Caco-2 (cell line): ENCODE measurements around the gene FGF19. TPM values are rescaled to one million over a fixed set of nuclear protein-coding genes. Genes with fewer than 3 reads are reported as not detected.

Source experiments
- BruUV-seq: library from RNA; stranded (reverse); fragments of 400-500 nt; replicated peaks from 2 replicates; lab custom pipeline; 2021; lab: Mats Ljungman, UMichigan
- CTCF ChIA-PET: fragments of 300-600 bp; sonication (Branson Sonifier 250); formaldehyde crosslinking; loops from one replicate; lab custom pipeline; 2022; ENCODE audit warnings: antibody characterized with exemption; lab: Charles Lee
- POLR2A ChIA-PET: fragments of 300-600 bp; sonication (Branson Sonifier 250); formaldehyde crosslinking; loops from one replicate; lab custom pipeline; 2022; ENCODE audit warnings: antibody characterized with exemption; lab: Charles Lee
- DNase-seq, 2 experiments: peaks; one replicate each; pipeline versions ENCODE4 v3.0.0 to v3.0.0-alpha.2; 2020 to 2022
- H3K27me3 ChIP-seq: replicated peaks from 2 replicates; pipeline ENCODE4 v1.6.0; 2011; ENCODE audit warnings: low read length; ENCODE audit not compliant: control insufficient read depth, insufficient read depth
- H3K36me3 ChIP-seq: 2 replicates; pipeline ENCODE4 v1.5.1; 2011; ENCODE audit warnings: low read length; ENCODE audit not compliant: control insufficient read depth, insufficient read depth
- H3K4me1 ChIP-seq: fragments of 250-450 bp; sonication (Bioruptor Pico); 2 replicates; pipeline ENCODE4 v1.5.1; 2020; ENCODE audit warnings: mild to moderate bottlenecking
- H3K4me3 ChIP-seq: 2 replicates; pipeline ENCODE4 v1.5.1; 2011; ENCODE audit warnings: low read depth, mild to moderate bottlenecking, control low read depth, low read length
- H3K9me3 ChIP-seq: fragments of 250-450 bp; sonication (Bioruptor Pico); 2 replicates; pipeline ENCODE4 v1.5.1; 2020; ENCODE audit warnings: mild to moderate bottlenecking, moderate library complexity
- H3K27ac Mint-ChIP-seq: one replicate; pipeline ENCODE4 v1.8.0; 2022; ENCODE audit warnings: mixed read lengths; ENCODE audit not compliant: unreplicated experiment
- H3K27me3 Mint-ChIP-seq: one replicate; pipeline ENCODE4 v1.8.0; 2022; ENCODE audit warnings: mixed read lengths; ENCODE audit not compliant: insufficient read depth, unreplicated experiment
- H3K36me3 Mint-ChIP-seq: one replicate; pipeline ENCODE4 v1.8.0; 2022; ENCODE audit warnings: mild to moderate bottlenecking, mixed read lengths; ENCODE audit not compliant: insufficient read depth, unreplicated experiment
- H3K4me1 Mint-ChIP-seq: one replicate; pipeline ENCODE4 v1.8.0; 2022; ENCODE audit warnings: low read depth, mixed read lengths; ENCODE audit not compliant: unreplicated experiment
- H3K4me3 Mint-ChIP-seq: one replicate; pipeline ENCODE4 v1.8.0; 2022; ENCODE audit warnings: mild to moderate bottlenecking, moderate library complexity, mixed read lengths; ENCODE audit not compliant: unreplicated experiment
- H3K9me3 Mint-ChIP-seq: one replicate; pipeline ENCODE4 v1.8.0; 2022; ENCODE audit warnings: mixed read lengths; ENCODE audit not compliant: unreplicated experiment
- CTCF ChIP-seq, 2 experiments: fragments of 200-600 bp in 1 of 2; IDR thresholded peaks; 1 replicate in 1 of 2; 2 replicates in 1 of 2; pipeline versions ENCODE4 v1.5.1 to v1.8.0; 2011 to 2022; ENCODE audit warnings: antibody characterized with exemption in 1 of 2, control low read depth in 1 of 2, inconsistent platforms in 1 of 2, low read depth in 1 of 2, low read length in 1 of 2, mild to moderate bottlenecking in 1 of 2, moderate library complexity in 1 of 2; ENCODE audit not compliant: insufficient read depth in 1 of 2, severe bottlenecking in 1 of 2, unreplicated experiment in 1 of 2
- intact Hi-C: fragments of 100-400 bp; cut with micrococcal nuclease; formaldehyde crosslinking; loops from one replicate; pipeline ENCODE4 v1.10.0; 2022; ENCODE audit not compliant: unreplicated experiment
- total RNA-seq: library from RNA; stranded (reverse); gene quantifications from 2 replicates; pipeline ENCODE4 v1.2.3, GENCODE V29; 2022

Gene FGF19
- total RNA-seq, 1 experiment from 2014 or later = 1.7 TPM

GRCh38 chr11:69746140-69746539 is 42.3 kb upstream of the FGF19 start:
- H3K36me3 Mint-ChIP-seq = no peaks in the 10 kb centered on the region
- H3K4me3 Mint-ChIP-seq = no peak overlapping the region
- intact Hi-C loops = no loop called here
- ChIA-PET CTCF (no interaction called here), POLR2A (no interaction called here)
- no peaks in the 10 kb centered on the region for H3K27me3 Mint-ChIP-seq
- DNase-seq = no peak
- H3K27ac Mint-ChIP-seq = no peak overlapping the region
- no peaks in the 10 kb centered on the region for H3K27me3 ChIP-seq
- H3K36me3 ChIP-seq = no peaks in the 10 kb centered on the region
- no peak for TF ChIP-seq CTCF (IDR thresholded peaks at IDR 0.05; ENCODE audit: insufficient read depth in 1 of 2, low read depth in 1 of 2, low read length in 1 of 2, severe bottlenecking in 1 of 2, unreplicated experiment in 1 of 2)
- H3K4me1 ChIP-seq = peaks cover 11% of the 10 kb centered on the region; the same call in 1 of the 2 replicates
- no peaks in the 10 kb centered on the region for H3K9me3 ChIP-seq
- H3K9me3 Mint-ChIP-seq = no peaks in the 10 kb centered on the region
- peaks cover 8% of the 10 kb centered on the region for H3K4me1 Mint-ChIP-seq
- BruUV-seq = no TSS peak
- no peak overlapping the region for H3K4me3 ChIP-seq

- H3K4me3 Mint-ChIP-seq = no peak overlapping the region
- Histone ChIP-seq H3K4me1 (peaks cover 11% of the 10 kb centered on the region; the same call in 1 of the 2 replicates), H3K27me3 (no peaks in the 10 kb centered on the region), H3K36me3 (no peaks in the 10 kb centered on the region), H3K9me3 (no peaks in the 10 kb centered on the region), H3K4me3 (no peak overlapping the region)
- ChIA-PET POLR2A (no interaction called here), CTCF (no interaction called here)
- TF ChIP-seq CTCF (IDR thresholded peaks at IDR 0.05; ENCODE audit: insufficient read depth in 1 of 2, low read depth in 1 of 2, low read length in 1 of 2, severe bottlenecking in 1 of 2, unreplicated experiment in 1 of 2) = no peak
- no peaks in the 10 kb centered on the region for H3K27me3 Mint-ChIP-seq
- no peak overlapping the region for H3K27ac Mint-ChIP-seq
- H3K4me1 Mint-ChIP-seq = peaks cover 8% of the 10 kb centered on the region
- no peak for DNase-seq
- no peaks in the 10 kb centered on the region for H3K9me3 Mint-ChIP-seq
- intact Hi-C loops = no loop called here
- no TSS peak for BruUV-seq
- no peaks in the 10 kb centered on the region for H3K36me3 Mint-ChIP-seq
Measured at GRCh38 chr11:69745201-69745600, 41.4 kb upstream of the FGF19 start.

- H3K4me3 ChIP-seq = no peak overlapping the region
- intact Hi-C loops = no loop called here
- Mint-ChIP-seq H3K36me3 (no peaks in the 10 kb centered on the region), H3K27ac (peak overlapping the region; percentile 4), H3K27me3 (no peaks in the 10 kb centered on the region), H3K4me1 (peaks cover 8% of the 10 kb centered on the region), H3K4me3 (no peak overlapping the region), H3K9me3 (no peaks in the 10 kb centered on the region)
- no peaks in the 10 kb centered on the region for H3K36me3 ChIP-seq
- no peaks in the 10 kb centered on the region for H3K27me3 ChIP-seq
- ChIA-PET POLR2A (no interaction called here), CTCF (interaction anchor here (1.0 to 1.2 kb wide), 2 partner anchors 29 to 35 kb away, joined by 3 read pairs; no protein-coding TSS in a partner anchor)
- TF ChIP-seq CTCF (IDR thresholded peaks at IDR 0.05; ENCODE audit: insufficient read depth in 1 of 2, low read depth in 1 of 2, low read length in 1 of 2, severe bottlenecking in 1 of 2, unreplicated experiment in 1 of 2) = no peak
- peak; percentile 64 to 76 for DNase-seq
- no TSS peak for BruUV-seq
- peaks cover 11% of the 10 kb centered on the region; the same call in 1 of the 2 replicates for H3K4me1 ChIP-seq
- H3K9me3 ChIP-seq = no peaks in the 10 kb centered on the region
Measured at GRCh38 chr11:69744435-69744834, 40.6 kb upstream of the FGF19 start.
